HCT116 (cell line): ENCODE results near the gene PCSK6. TPM values are rescaled to one million over a fixed set of nuclear protein-coding genes. Genes with fewer than 3 reads are reported as not detected.
"Not testable (repeated sequence)": the region's sequence is repeated elsewhere in the genome, so short reads cannot be mapped to it uniquely, and the experiment has no call there.

Source experiments
- ATAC-seq: fragments of 200-7000 bp; cut with Tn5 transposase; 2 replicates; pipeline ENCODE4 v1.9.1; 2020; ENCODE audit warnings: mild to moderate bottlenecking, moderate library complexity
- BruUV-seq: library from RNA; stranded (reverse); fragments of 400-500 nt; replicated peaks from 2 replicates; lab custom pipeline; 2021; lab: Mats Ljungman, UMichigan
- CTCF ChIA-PET: fragments of 300-600 bp; sonication (Branson Sonifier 250); formaldehyde crosslinking; loops from one replicate; lab custom pipeline; 2021; ENCODE audit warnings: antibody characterized with exemption; lab: Charles Lee
- POLR2A ChIA-PET: fragments of 300-600, 350-600 bp; sonication (Branson Sonifier 250); formaldehyde crosslinking; loops from one replicate; lab custom pipeline; 2021; ENCODE audit warnings: antibody characterized with exemption; lab: Charles Lee
- RAD21 ChIA-PET, 2 experiments: fragments of 300-600 bp; sonication (Branson Sonifier 250); formaldehyde crosslinking; loops; one replicate each; lab custom pipeline; 2023; ENCODE audit warnings: low total read pairs in 2 of 2; ENCODE audit not compliant: uncharacterized antibody in 2 of 2, unreplicated experiment in 2 of 2, low non-redundant PET in 1 of 2; lab: Charles Lee
- DNase-seq: peaks from one replicate; pipeline ENCODE4 v3.0.0-alpha.2; 2010; ENCODE audit warnings: low read depth, low spot score
- H2AFZ ChIP-seq: fragments of 200-600 bp; shearing (Covaris generic), sonication (generic); 2 replicates; pipeline ENCODE4 v1.6.1; 2017; ENCODE audit warnings: low read depth, mixed run types, mixed read lengths, antibody characterized with exemption, low read length; ENCODE audit not compliant: poor library complexity, severe bottlenecking
- H3K27ac ChIP-seq: 2 replicates; pipeline ENCODE4 v1.5.1; 2012; ENCODE audit warnings: low read depth, low read length
- H3K27me3 ChIP-seq: fragments of 200-600 bp; sonication (generic); 2 replicates; pipeline ENCODE4 v1.6.1; 2016; ENCODE audit warnings: mixed run types, low read length, mixed read lengths; ENCODE audit not compliant: insufficient read depth
- H3K36me3 ChIP-seq, 2 experiments: fragments of 200-500 bp in 1 of 2; fragments of 200-600 bp in 1 of 2; sonication (Bioruptor generic) in 1 of 2; sonication (generic) in 1 of 2; 2 replicates each; pipeline versions ENCODE4 v1.5.1 to v1.6.1; 2014 to 2016; ENCODE audit warnings: low read length in 2 of 2, inconsistent platforms in 1 of 2, mixed read lengths in 1 of 2, mixed run types in 1 of 2; ENCODE audit not compliant: insufficient read depth in 2 of 2, control insufficient read depth in 1 of 2
- H3K4me1 ChIP-seq, 2 experiments: fragments of 200-600 bp in 1 of 2; sonication (generic) in 1 of 2; 2 replicates each; pipeline versions ENCODE4 v1.5.1 to v1.6.1; 2012 to 2017; ENCODE audit warnings: low read length in 2 of 2, inconsistent platforms in 1 of 2, mild to moderate bottlenecking in 1 of 2, mixed read lengths in 1 of 2, mixed run types in 1 of 2, moderate library complexity in 1 of 2; ENCODE audit not compliant: insufficient read depth in 2 of 2, control insufficient read depth in 1 of 2
- H3K4me2 ChIP-seq: fragments of 200-600 bp; sonication (generic); 2 replicates; pipeline ENCODE4 v1.6.1; 2017; ENCODE audit warnings: mixed run types, low read length, mixed read lengths
- H3K4me3 ChIP-seq, 2 experiments: fragments of 200-600 bp in 1 of 2; sonication (generic) in 1 of 2; replicated peaks in 1 of 2; 2 replicates each; pipeline ENCODE4 v1.5.1; 2011 to 2016; ENCODE audit warnings: low read length in 2 of 2, control low read depth in 1 of 2, low read depth in 1 of 2, mild to moderate bottlenecking in 1 of 2, mixed read lengths in 1 of 2, mixed run types in 1 of 2
- H3K79me2 ChIP-seq: fragments of 200-600 bp; sonication (generic); 2 replicates; pipeline ENCODE4 v1.6.1; 2017; ENCODE audit warnings: mild to moderate bottlenecking, mixed run types, low read length, moderate library complexity, mixed read lengths; ENCODE audit not compliant: insufficient read depth
- H3K9ac ChIP-seq: fragments of 200-600 bp; sonication (generic); 2 replicates; pipeline ENCODE4 v1.6.1; 2016; ENCODE audit warnings: low read length, mixed read lengths
- H3K9me2 ChIP-seq: fragments of 200-600 bp; sonication (generic), shearing (Covaris generic); 2 replicates; pipeline ENCODE4 v1.6.1; 2017; ENCODE audit warnings: mixed run types, mild to moderate bottlenecking, moderate library complexity; ENCODE audit not compliant: insufficient read depth
- H3K9me3 ChIP-seq, 2 experiments: fragments of 200-500 bp in 1 of 2; fragments of 200-600 bp in 1 of 2; sonication (Bioruptor generic) in 1 of 2; sonication (generic) in 1 of 2; 2 replicates each; pipeline ENCODE4 v1.6.1; 2014 to 2017; ENCODE audit warnings: low read length in 2 of 2, mixed read lengths in 2 of 2, inconsistent platforms in 1 of 2, low read depth in 1 of 2, mild to moderate bottlenecking in 1 of 2, mixed run types in 1 of 2, moderate library complexity in 1 of 2; ENCODE audit not compliant: control insufficient read depth in 1 of 2, insufficient read depth in 1 of 2
- H4K20me1 ChIP-seq: fragments of 200-600 bp; sonication (generic), shearing (Covaris generic); 2 replicates; pipeline ENCODE4 v1.6.1; 2017; ENCODE audit warnings: mixed run types, mild to moderate bottlenecking, moderate library complexity; ENCODE audit not compliant: insufficient read depth
- EGR1 ChIP-seq: IDR thresholded peaks from 2 replicates; pipeline ENCODE4 v1.6.1; 2012; ENCODE audit warnings: low read depth
- ELF1 ChIP-seq: IDR thresholded peaks from 2 replicates; pipeline ENCODE4 v1.6.1; 2012; ENCODE audit warnings: low read depth, borderline replicate concordance
- EZH2phosphoT487 ChIP-seq: fragments of 200-600 bp; IDR thresholded peaks from 2 replicates; pipeline ENCODE4 v1.6.1; 2018; ENCODE audit warnings: antibody characterized with exemption, borderline replicate concordance
- JUND ChIP-seq: IDR thresholded peaks from 2 replicates; pipeline ENCODE4 v1.6.1; 2012
- POLR2A ChIP-seq: IDR thresholded peaks from 2 replicates; pipeline ENCODE4 v1.7.0; 2011; ENCODE audit warnings: borderline replicate concordance; ENCODE audit not compliant: insufficient read depth, insufficient read length; ENCODE audit errors: extremely low read depth
- SP1 ChIP-seq: IDR thresholded peaks from 2 replicates; pipeline ENCODE4 v1.6.1; 2012; ENCODE audit warnings: low read depth
- TCF7L2 ChIP-seq: IDR thresholded peaks from 2 replicates; pipeline ENCODE4 v1.7.0; 2011; ENCODE audit warnings: borderline replicate concordance, inconsistent platforms; ENCODE audit not compliant: insufficient read depth, insufficient read length; ENCODE audit errors: extremely low read depth
- YY1 ChIP-seq: IDR thresholded peaks from 2 replicates; pipeline ENCODE4 v1.6.1; 2011; ENCODE audit warnings: low read length, low read depth, moderate library complexity, mild to moderate bottlenecking; ENCODE audit not compliant: insufficient replicate concordance; ENCODE audit errors: extremely low read depth
- ZFX ChIP-seq: fragments of 450-650 bp; IDR thresholded peaks from 2 replicates; pipeline ENCODE4 v1.6.1; 2017
- intact Hi-C: fragments of 100-400 bp; cut with micrococcal nuclease; formaldehyde crosslinking; loops from 2 replicates; pipeline ENCODE4 v1.10.0; 2022
- total RNA-seq: library from RNA; stranded (reverse); gene quantifications from one replicate; pipeline ENCODE4 v1.2.1, GENCODE V29; 2021; ENCODE audit not compliant: unreplicated experiment
- TF ChIP-seq, protein P1 (sequence below): IDR thresholded peaks from 2 replicates; pipeline ENCODE4 v1.6.1; 2012
- TF ChIP-seq, protein P2 (sequence below): IDR thresholded peaks from 2 replicates; pipeline ENCODE4 v1.6.1; 2012; ENCODE audit warnings: low read depth

Gene PCSK6
- total RNA-seq, 1 experiment from 2014 or later = 13.5 TPM

DNA sequence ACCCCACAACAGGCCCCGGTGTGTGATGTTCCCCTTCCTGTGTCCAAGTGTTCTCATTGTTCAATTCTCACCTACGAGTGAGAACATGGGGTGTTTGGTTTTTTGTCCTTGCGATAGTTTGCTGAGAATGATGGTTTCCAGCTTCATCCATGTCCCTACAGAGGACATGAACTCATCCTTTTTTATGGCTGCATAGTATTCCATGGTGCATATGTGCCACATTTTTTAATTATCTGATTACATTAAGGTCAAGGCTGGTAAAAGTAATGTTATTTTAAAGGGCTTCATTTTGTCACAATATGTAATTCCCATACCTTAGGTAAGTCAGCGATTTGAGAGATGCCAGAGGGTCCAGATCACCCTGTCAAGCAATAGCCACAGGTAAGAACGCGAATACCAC, 202.2 kb downstream of the PCSK6 start:
- H3K9me2 ChIP-seq, POLR2A ChIA-PET, intact Hi-C loops, ATAC-seq, H3K27me3 ChIP-seq, RAD21 ChIA-PET, DNase-seq, H3K27ac ChIP-seq, H3K9ac ChIP-seq, BruUV-seq, H3K4me3 ChIP-seq, H3K9me3 ChIP-seq, H3K4me2 ChIP-seq, H2AFZ ChIP-seq: not testable (repeated sequence)
- Histone ChIP-seq H3K36me3 (peaks cover 54 to 67% of the 10 kb centered on the region in 2 experiments), H4K20me1 (peaks cover 42% of the 10 kb centered on the region; the same call in 1 of the 2 replicates), H3K4me1 (peaks cover 5 to 16% of the 10 kb centered on the region in 2 experiments; a peak in 3 of 4 replicates), H3K79me2 (peaks cover 84% of the 10 kb centered on the region)
- CTCF ChIA-PET = interaction anchor here (2.9 kb wide), 1 partner anchor 354 kb away, joined by 20 read pairs; no protein-coding TSS in a partner anchor

DNA sequence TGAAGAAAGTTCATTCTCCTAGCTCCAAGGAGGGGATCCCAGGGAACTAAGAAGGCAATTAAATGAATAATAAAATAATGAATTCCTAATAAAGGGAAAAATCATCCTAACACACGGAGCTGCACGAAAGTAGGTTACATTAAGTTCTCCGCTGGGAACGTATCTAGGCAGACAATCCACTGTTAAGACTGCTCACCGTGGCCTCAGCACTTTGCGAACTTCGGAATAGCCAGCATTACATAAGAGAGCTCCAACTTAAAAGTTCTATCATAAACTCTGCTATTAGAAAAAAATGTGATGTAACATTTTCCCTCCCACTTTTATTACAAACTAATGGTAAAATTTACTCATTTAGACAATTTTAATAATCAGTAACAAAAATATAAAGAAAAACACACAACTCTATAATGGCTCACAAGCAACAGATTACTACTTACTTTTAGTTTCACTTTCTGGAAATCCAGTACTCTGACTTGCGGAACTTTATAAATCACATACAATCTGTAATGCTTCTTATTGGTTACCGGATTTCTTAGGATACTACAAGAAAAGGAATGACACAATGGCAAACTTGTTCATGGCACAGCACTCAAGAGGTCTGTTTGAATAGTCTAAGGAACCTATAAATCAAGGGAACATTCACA, 202.9 kb downstream of the PCSK6 start:
- Histone ChIP-seq H3K27me3 (no peaks in the 10 kb centered on the region), H3K36me3 (peaks cover 61 to 66% of the 10 kb centered on the region in 2 experiments), H3K4me3 (no peak overlapping the region), H3K9ac (no peak overlapping the region), H3K9me2 (no peaks in the 10 kb centered on the region), H3K9me3 (no peaks in the 10 kb centered on the region), H3K4me2 (no peak overlapping the region), H3K27ac (no peak overlapping the region), H4K20me1 (peaks cover 34% of the 10 kb centered on the region; the same call in 1 of the 2 replicates), H2AFZ (no peak overlapping the region), H3K4me1 (peaks cover 0 to 13% of the 10 kb centered on the region in 2 experiments; a peak in 2 of 4 replicates), H3K79me2 (peaks cover 82% of the 10 kb centered on the region)
- intact Hi-C loops = no loop called here
- ChIA-PET POLR2A (no interaction called here), RAD21 (no interaction called here), CTCF (no interaction called here)
- DNase-seq (no peak), ATAC-seq (no peak)
- TF ChIP-seq ZFX = no peak
- TF ChIP-seq, protein P1, sequence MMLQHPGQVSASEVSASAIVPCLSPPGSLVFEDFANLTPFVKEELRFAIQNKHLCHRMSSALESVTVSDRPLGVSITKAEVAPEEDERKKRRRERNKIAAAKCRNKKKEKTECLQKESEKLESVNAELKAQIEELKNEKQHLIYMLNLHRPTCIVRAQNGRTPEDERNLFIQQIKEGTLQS = no peak
- TF ChIP-seq YY1 = no peak
- TF ChIP-seq SP1 = no peak
- no peak for TF ChIP-seq TCF7L2
- TF ChIP-seq, protein P2, sequence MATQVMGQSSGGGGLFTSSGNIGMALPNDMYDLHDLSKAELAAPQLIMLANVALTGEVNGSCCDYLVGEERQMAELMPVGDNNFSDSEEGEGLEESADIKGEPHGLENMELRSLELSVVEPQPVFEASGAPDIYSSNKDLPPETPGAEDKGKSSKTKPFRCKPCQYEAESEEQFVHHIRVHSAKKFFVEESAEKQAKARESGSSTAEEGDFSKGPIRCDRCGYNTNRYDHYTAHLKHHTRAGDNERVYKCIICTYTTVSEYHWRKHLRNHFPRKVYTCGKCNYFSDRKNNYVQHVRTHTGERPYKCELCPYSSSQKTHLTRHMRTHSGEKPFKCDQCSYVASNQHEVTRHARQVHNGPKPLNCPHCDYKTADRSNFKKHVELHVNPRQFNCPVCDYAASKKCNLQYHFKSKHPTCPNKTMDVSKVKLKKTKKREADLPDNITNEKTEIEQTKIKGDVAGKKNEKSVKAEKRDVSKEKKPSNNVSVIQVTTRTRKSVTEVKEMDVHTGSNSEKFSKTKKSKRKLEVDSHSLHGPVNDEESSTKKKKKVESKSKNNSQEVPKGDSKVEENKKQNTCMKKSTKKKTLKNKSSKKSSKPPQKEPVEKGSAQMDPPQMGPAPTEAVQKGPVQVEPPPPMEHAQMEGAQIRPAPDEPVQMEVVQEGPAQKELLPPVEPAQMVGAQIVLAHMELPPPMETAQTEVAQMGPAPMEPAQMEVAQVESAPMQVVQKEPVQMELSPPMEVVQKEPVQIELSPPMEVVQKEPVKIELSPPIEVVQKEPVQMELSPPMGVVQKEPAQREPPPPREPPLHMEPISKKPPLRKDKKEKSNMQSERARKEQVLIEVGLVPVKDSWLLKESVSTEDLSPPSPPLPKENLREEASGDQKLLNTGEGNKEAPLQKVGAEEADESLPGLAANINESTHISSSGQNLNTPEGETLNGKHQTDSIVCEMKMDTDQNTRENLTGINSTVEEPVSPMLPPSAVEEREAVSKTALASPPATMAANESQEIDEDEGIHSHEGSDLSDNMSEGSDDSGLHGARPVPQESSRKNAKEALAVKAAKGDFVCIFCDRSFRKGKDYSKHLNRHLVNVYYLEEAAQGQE = no peak
- TF ChIP-seq ELF1 = no peak
- no peak for TF ChIP-seq JUND
- no peak for TF ChIP-seq EGR1
- TF ChIP-seq EZH2phosphoT487 = no peak
- TF ChIP-seq POLR2A = no peak
- BruUV-seq = no TSS peak
